NCI-H1436 (cell line): ENCODE results near the gene CLRN3.

Experiments used
- DNase-seq: peaks from one replicate; lab custom pipeline; 2025; lab: John Stamatoyannopoulos, UW

The CLRN3 gene

DNA sequence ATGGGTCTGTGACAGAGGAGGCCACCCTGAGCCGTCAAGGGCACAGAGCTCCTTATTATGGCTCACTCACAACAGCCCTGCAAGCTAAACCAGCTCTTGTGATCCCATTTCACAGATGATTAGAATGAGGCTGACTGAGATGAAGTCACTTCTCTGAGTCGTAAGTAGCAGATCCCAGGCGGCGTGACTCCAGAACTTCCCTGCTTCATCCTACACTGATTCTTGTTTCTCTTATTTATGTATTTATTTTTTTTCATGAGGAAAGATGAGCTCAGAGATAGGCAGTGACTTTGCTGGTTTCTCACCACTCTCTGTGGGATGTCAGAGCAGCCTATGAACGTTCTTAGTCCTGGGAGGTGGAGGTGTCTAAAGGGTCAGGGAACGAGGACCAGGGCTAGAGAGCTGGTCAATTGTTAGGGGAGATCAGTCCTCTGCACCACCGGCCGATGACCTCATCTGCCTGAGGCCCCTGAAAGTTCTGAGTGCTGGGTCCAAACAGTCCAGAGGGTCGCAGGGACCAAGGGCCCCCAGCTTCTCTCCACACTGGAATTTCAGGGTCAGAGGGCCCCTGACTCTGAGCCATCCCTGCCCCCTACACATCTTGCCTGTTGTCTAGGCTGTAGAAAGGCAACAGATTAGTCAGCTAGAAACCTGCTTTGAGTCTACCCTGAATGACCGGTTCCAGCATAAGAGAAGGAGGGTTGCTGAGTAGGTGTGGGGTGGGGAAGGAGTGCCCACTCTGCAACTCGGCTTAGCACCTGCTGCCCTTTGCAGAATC, 17.9 kb downstream of the CLRN3 start:
- no peak for DNase-seq

DNA sequence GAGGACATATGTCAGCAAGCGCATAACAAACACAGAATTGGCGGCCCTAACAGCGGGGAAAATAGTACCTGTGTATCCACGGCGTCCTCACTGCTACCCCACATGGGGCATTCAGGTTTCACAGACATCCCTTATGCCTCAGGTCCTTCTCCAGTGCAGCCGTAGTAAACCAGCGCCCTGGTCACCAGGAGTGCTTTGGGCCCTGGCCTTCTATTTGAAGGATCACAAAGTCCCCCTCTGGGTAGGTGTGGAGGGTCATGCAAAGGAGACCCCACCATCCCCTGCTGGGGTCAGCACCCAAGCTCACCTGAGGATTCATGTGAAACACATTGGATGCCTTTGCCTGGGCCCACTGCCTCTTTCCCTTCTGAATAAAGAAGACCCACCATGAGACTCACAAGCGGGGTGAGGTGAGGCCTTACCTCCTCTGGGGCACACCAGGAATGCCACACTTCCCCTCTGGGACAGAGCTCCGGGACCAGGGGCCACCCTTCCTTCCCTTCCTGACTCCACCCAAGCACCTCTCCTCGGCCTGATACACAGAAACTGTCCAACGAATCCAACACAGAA, 18.8 kb downstream of the CLRN3 start:
- no peak for DNase-seq

DNA sequence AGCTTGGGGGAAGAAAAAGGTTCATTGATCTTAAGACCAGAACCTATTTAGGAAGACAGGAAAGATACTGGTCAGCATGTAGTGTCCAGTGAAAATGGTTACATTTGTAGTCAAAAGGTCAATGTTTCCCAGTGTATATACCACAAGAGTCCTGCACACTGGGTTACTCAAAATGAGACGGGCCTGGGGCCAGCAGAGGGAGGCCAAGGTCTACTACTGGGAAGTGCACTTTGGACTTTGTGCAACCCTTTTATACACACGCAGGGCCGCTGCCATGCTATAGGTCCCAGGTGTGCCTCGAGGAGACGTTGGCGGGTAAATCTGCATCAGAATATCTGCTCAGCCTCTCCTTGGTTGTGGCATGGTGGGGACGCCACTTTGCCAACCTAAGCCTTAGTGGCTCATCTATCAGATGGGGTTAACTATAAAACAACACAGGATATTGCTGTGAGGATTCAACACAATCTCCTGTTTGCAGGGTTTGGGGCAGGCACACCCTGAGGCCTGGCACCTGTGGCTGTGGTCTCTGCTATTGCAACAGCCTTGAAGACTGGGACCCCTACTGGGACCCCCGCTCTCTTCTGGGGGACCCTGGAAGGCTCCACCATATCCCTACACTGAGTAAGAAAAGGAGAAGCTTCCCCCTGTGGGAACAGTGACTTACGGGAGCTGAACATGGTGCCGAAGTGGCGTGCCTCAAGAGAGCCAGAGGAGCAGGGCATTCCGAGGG, 19.7 kb downstream of the CLRN3 start:
- DNase-seq = no peak

DNA sequence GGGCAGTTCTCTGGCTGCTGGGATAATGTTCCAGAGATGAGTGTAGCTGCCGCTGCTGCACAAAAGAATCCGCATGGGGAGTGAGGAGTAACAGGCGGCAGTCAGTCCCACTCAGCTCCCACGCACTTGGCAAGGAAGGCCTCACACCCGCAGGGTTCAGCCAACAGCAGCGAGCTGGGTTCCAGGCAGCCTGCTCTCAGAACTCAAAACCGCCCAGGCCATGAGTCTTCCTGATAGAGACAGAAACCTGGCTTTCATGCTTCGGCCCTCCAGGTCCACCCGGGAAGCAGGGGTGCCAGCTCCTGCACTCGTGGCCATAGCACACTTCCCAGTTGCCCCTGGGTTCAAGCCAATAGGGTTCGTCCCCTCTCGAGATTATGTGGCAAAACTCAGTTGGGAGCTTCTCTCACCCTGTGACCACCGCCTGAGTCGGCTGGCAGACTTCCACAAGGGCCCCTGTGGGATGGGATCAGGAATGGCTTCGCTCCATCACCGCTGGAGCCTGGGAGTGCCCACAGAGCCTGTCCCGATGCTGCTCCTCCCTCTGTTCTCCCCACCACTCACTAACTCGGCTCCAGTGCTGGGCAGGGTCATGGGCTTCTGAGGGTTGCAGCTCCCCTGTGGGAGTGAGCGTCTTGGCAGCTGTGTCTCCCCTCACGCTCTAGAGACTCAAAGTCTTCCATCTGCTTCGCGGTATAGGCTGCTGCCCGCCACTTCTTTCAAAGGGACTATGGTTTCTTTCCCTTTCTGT, 20.6 kb downstream of the CLRN3 start:
- DNase-seq = no peak

DNA sequence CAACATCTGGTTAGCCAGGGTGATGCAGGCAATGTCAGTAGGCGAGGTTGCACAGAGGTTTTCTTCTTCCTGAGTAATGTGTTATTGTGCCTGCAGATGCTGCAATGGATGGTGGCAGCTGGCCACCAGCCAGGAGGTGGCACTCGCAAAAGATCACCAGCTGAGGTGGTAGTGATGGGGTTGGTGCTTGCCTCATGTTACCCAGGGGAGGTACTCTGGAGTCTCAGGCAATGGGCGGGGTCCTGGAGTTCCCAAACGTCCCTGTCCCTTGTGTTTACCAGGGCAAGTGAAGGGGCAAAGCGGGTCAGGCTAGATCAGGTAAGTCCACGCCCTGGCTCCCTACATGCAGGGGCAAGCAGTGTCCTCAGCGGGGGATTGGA, 21.1 kb downstream of the CLRN3 start:
- DNase-seq = no peak

DNA sequence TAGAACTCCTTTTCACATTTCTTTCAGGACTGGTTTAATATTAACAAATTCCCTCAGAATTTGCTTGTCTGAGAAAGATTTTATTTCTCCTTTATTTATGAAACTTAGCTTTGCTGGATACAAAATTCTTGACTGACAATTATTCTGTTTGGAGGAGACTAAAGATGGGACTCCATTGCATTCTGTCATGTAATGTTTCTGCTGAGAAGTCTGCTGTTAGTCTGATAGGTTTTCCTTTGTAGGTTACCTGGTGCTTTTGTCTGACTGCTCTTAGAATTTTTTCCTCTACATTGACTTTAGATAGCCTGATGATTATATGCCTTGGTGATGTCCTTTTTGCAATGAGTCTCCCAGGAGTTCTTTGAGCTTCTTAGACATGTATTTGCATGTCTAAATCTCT, 23.4 kb downstream of the CLRN3 start:
- DNase-seq = no peak

DNA sequence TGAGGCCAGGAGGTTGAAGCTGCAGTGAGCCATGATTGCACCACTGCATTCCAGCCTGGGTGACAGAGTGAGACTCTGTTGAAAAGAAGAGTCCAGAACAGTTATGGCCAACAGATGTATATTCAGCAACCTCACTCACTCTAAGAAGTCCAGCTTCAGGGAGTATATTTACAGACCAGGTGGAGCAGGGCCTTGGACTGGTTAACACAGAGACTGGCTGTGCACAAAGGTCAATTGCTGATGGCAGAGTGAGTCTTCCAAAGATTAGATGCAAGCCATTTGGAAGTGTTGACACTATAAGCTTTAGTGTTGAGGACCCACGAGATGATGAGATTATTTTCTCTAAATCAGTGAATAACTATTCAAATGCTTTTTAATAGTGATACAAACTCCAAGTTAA, 24.9 kb downstream of the CLRN3 start:
- no peak for DNase-seq

DNA sequence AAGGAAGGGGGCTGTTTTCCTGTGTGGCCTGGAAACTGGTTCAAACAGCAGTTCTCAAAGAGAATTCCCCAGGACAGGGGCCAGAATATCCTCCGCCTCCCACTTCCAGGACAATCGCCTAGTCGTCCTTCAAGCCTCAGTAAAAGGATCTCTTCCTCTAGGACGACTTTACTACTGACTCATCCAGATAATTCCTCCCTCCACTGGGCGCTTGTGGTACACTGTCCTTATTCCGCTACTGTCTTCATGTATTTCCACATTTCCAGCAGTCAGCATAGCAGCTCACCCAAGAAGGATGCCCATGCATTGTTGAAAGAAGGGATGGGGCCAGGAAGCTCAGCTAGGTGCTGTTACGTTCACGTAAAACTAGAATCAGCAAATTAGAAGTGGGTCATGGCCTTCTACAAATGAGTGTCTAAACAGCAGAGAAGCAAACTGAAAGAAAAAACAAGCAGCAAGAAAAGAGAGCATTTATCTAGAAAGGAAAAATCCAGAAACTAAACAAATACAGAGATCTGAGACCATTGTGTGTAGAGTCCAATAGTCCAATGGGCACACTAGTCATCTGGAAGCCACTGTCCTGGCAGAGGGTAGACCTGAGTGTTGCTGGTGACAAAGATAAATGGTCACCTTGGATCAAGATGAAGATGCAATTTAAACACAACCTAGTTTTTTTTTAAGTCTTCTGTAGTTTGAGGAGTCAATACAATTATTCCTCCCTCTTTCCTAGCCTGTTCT, 26.3 kb downstream of the CLRN3 start:
- DNase-seq = no peak

DNA sequence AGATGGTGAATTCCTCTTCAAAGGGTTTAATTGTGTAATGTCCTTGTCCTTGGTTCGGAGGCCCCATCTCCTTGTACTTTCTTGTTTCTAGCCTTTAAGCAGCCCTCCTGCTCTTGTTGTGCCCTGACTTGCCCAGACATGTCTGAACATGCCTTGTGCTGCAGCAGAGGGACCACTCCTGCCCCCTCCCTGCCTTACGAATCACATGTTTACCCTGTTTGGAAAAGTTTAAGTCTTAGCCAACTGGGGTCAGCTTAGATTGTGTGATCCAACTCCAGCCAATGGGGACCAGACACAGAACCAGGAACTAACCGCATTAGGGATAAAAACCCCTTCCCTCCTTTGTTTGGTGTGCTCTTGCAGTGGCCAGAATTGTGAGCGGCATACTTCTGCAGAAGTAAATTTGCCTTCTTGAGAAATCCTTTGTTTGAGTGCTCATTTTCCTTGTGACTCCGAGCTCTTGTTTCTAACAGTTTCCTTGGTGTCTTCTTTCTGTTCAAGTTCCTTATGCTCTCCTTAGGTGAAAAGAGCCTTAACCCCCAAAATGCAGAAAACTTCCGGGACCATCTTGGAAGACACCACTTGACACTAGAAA, 29.4 kb downstream of the CLRN3 start:
- DNase-seq = no peak

DNA sequence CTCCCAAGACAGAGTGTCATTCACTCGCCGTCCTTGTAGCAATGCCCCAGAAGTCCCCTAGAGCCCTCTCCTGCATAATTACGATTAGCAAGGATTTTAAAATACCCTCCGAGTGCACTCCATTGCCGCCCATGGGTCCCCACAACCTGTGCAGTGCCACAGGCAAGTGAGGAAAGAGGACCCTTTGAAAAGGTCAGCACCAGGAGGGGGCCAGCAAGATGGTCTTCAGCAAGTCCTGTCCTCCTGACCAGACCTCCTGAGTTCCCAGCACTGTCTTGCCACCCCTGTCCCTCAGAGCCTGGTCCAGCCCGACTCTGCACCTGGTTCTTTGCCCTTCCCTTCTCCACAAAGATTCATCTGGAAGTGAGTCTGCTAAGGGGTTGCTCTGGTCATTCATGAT, 32.1 kb downstream of the CLRN3 start:
- DNase-seq = no peak

DNA sequence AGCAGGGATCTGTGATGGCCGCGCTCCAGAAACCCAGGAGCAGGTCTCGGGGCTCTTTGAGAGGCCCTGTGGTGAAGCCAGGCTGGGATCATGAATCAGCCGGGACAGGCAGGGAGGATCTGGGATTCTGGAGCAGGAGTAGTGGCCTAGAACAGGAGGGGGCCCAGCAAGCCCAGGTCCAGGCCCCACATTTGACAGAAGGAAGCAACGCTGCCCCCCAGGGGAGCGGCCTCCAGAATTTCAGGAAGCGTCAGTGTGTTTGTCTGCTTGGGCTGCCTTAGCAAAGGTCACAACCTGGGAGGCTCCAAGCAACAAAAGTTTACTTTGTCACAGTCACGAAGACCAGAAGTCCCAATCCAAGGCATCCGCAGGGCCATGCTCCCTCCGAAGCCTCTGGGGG, 36.8 kb downstream of the CLRN3 start:
- DNase-seq = no peak

DNA sequence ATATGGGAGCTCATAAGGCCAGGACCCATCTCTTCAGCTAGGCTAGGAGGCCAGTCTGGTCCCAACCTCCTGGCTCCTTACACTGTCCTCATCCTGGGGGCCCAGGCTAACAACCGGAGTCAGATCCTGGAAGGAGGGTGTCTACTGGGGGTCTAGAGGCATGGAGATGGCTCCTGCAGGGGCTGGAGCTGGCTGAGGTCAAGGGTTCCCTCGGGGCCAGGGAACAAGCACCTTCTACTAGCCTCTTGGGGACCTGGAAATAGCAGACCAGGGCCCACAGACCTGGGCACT, 37.2 kb downstream of the CLRN3 start:
- DNase-seq = no peak

DNA sequence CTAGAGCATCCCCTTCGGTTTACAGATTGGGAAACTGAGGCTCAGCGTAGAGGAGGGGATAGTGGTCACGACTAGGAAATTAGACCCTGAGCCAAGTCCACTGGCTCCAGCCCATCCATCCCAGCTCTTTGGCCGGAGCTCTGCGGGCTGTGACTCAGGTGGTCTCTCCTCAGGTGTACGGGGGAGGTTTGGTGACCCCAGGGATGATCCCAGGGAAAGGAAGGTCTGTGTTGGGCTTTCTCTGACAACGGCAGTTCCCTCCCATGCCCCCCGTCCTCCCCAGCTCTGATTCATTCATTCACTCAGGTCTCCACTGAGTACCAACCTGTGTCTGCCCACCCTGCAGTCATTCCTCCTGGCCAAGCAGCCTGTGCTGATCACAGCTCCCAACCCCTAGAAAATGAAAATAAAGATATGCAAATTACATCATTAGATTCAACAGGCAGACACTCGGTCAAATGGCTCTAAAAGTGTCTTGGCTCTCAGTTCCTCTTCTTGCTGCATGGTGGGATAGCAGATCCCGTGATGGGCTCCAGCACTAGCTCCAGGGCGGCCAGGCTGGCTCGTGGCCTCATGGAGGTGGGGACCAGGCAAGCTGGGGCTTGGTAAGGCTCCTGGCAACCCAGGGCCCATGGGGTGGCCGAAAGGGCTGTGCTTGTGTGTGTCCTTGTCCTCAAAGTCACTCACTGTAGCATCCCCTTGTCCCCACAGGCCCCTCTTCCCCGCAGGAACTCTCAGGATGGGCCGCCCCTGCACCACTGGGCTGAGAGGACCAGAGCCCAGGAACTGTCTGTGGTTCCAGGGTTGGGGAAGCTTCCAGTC, 37.8 kb downstream of the CLRN3 start:
- no peak for DNase-seq

DNA sequence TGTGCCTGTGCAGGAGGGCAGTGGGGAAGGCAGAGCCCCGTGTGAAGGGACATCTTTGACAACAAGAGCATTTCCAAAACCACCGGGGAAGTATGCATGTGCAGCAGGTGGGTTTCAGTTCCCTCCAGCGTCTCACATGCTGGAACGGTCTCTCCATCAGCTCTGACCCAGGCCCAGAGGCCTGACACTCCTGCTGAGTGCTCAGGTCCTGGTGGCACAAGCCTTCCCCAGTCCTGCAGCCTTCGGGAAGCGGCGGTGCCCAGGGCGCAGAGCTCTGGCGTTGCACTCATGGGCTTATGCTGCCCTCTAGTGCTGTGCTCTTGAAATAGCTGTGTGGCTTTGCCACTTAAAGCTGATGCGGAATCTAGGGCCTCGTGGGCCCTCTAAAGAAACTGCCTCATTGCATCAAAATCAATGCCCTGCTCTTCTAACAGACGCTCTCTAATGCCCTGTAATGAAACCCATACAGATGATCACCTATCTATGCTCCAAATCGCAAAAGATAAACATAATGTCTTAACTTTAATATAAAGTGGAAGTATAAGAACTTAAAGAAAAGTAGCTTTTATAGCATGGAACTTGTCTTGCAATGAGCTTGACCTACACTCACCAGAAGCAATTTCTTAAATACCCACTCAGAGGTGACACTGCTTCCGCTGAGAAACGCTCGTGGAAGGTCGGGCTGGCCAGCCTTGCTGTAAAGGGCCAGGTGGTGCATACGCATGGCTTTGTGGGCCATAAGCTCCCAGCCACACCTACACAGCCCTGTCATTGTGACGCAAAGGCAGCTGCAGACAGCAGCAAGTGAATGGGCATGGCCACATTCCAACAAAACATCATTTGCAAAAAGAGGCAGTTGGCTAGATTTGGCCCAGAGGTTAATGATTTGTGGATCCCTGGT, 38.6 kb downstream of the CLRN3 start:
- DNase-seq = peak; percentile 22

DNA sequence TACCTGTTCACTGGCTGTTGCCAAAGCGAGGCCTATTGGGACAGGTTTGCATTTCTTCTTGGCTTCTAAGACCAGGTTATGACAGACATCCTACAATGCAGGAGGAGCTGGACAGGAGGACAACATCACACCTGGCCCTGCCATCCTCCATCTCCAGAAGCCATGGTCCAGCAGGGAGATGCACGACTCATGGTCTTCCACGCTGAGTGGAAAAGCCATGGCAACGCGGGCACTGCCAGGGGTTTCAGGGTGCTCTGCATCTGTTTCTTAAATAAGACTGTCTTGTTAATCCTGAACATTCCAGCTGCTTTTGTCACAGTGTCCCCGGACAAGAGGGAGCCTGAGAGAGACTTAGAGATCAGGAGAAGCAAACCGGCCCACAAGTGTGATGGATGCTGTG, 40.3 kb downstream of the CLRN3 start:
- no peak for DNase-seq

DNA sequence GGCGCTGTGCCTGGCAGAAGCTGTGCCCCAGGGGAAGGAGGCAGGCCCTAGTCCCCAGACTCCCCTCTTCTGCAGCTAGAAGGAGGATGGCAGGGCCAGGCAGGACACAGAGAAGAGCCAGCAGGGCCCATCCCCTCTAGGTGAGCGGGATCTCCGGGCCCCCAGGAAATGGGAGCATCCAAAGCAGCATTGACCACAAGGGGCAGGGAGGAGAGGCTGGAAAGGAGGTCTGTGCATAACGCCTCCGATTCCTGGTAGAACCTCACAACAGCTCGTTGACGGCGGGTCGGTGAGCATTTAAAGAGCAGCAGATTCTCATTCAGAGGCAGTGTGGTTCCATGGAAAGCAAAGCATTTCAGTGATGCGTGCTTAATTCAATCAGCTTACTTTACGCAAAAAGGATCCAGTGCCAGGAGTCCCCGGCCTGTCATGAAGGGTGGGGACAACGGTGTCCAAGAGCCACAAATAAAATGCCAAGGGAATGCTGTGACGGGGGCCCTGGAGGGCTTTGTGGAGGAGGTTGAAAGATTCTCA, 41.0 kb downstream of the CLRN3 start:
- DNase-seq = no peak

DNA sequence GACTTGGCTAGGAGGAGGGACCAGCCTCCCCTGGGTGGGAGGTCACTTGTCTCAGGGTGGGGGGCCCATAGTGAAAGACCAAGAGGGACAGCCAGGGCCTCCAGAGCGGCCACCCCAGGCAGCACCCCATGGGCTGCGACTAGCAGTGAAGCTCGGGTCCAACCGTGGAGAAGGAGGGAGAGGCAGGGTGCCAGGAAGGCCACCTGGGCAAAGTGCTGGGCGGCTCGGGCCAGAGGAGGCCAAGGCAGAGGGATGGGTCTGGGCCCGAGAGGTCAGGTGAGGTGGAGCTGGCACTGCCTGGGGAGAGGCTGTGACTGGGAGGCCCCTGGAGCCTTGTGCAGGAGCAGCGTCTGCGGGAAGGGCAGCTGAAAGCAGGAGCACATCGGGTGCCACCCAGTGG, 41.8 kb downstream of the CLRN3 start:
- no peak for DNase-seq

DNA sequence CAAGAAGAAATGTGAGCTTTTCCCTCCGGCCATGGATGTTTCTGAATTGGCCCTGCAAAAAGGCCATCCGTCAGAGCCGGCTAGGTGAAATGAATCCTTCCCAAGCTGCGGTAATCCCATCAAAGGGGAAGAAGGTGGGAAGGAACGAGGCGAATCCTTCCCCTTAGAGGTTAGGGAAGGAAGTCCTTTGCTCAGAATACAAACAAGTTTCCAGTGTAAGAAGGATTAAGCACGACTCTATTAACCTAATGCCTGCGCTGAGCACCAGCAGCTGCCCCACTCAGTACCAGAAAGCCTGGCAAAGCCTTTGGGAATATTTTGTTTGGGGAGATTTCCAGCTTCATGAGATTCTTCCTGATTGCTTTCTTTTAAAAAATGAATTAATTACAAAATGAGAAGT, 42.8 kb downstream of the CLRN3 start:
- no peak for DNase-seq

DNA sequence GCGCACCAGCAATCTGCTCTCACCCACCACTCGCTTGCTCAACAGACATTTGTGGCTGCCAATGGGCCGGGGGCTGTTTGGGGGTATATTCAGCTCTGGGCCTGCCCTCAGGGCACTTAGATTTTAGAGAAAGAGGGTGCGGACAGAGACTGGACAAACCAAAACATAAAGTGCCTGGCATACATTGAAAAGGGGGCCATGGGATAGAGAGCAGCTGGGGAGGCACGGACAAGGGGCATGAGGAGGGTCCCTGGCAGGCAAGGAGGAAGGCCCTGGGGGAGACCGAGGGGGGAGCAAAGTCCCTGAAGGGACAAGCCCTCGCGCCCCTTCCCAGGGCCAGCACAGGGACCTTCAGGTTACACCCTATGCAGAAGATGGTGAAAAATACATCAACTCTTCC, 43.5 kb downstream of the CLRN3 start:
- DNase-seq = no peak

DNA sequence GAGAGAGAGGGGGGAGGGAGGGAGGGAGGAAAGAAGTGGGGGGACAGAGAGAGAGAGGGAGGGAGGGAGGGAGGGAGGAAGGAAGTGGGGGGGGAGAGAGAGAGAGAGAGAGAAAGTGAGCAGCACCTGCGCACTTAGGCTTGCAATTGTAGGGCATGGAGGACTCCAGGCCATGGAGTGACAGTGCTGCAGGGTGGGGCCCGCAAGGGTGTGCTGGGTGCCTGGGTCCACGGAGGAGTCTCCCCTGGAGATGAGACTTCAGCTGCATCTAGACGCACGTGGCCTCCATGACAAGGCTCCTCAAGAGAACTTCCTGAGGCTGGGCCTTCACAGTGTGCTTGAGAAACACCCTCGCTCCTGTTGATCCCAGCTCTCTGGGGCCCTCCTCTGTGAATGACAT, 44.5 kb downstream of the CLRN3 start:
- no peak for DNase-seq
